Smooth muscle cell of the brain vasculature (primary cell): ENCODE measurements around the gene RRP1.

Experiments
- DNase-seq: peaks from one replicate; pipeline ENCODE4 v3.0.0-alpha.2; 2012; ENCODE audit warnings: low read depth, low spot score

RRP1 gene

GRCh38 chr21:43758111-43758641, 31.2 kb upstream of the RRP1 start:
- no peak for DNase-seq

GRCh38 chr21:43758811-43759210, 30.6 kb upstream of the RRP1 start:
- DNase-seq = no peak

DNA sequence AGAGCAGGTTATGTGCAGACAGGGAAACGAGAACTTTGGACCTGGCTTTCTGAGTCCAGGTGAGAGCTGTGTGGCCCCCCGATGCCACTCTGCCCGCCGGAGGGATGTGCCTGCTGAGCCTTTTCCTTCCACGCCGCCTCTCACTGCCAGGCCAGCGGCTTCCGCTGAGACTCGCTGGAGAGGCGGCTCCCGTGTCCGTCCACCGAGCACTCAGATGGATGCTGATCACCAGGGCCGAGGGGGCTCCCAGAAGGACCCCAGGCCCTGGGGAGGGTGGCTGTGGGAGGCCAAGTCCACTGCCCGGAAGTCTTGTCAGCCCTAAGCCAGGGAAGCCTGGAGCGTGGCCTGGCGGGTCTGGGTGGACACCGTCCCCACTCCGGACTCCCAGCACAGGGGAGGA, 29.7 kb upstream of the RRP1 start:
- no peak for DNase-seq

DNA sequence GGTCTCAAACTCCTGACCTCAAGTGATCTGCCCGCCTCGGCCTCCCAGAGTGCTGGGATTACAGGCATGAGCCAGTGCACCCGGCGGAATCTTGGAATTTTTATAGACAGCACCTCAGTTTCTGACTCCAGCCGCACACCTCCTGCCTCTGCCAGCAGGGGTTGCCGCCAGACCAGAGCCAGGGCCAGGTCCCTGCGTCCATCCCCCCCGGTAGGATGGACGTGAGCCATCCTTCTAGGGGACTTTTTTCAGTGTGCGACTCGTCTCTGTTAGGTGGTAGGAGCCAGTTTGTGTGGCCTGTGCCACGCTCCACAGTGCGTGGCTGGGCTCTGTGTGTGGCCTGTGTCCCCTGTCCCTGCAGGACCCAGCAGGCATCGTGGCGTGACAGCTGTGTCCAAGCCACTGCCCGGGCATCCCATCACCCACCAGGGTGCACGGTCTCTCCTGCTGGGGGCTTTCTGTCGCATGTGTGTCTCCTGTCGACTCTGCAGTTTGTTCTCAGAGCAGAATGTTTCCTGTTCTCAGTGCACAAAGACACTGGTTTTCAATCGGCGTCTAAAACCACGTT, 28.9 kb upstream of the RRP1 start:
- DNase-seq = no peak

- no peak for DNase-seq
Measured at GRCh38 chr21:43761886-43762285, 27.5 kb upstream of the RRP1 start.

- DNase-seq = no peak
Measured at GRCh38 chr21:43762303-43763128, 26.9 kb upstream of the RRP1 start.

DNA sequence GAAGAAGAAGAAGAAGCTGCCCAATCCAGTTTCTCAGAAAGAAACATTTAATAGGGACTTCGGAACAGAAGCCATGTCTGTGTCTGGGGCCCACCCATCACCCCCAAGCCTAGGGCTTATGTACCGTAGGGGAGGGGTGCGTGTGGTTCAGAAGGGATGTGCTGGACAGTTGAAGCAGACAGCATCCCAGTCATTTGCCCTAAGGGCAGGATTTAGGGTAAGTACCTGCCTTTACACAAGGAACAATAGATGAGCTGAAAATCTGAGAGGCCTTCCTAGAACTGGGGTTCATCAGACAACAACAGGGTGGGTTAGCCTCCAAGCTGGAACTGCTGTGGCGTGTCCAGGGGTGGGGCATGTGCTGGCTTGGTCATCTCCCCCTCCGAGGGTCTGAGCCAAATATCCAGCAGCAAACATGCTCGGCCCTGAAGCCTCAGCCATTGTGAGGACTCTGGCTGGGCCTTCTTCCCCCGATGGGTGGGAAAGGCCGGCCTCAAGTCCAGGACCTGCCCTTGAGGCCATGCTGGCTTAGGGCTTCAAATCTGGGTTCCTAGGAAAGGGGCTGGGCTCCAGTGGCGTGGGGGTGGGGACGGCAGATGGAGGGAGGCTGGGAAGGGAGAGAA, 25.4 kb upstream of the RRP1 start:
- no peak for DNase-seq

DNA sequence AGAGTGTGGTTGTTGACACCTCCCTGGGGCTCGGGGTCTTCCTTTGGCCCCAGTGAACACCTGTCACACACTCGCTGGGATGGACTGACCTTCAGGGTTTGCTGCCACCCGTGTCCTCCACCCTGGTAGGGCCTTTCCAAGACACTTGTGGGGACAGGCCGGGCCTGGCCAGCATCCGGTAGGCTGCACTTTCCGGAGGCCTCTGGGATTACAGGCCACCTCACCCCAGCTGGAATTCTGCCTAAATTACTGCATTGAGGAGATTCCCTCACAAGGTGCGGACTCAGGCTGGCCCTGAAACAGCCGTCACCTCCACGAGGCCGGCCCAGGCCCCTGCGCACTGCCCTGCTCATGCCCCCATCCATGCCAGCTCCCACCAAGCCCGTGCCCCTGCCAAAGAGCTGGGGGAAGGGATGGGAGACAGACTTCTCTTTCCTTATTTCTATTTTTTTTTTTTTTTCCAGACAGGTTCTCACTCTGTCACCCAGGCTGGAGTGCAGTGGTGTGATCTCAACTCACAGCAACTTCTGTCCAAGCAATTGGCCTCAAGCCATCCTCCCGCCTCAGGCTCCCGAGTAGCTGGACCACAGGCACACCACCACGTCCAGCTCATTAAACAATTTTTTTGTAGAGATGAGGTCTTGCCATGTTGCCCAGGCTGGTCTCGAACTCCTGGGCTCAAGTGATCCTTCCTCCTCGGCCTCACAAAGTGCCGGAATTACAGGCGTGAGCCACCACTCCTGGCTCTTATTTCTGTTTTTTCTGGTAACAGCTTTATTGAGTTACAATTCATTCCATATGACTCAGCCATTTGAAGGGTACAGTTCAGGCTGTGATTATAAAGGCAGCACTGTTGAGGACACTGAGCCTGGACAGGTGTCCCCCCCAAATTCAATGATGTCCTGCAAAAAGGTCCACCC, 24.5 kb upstream of the RRP1 start:
- no peak for DNase-seq

DNA sequence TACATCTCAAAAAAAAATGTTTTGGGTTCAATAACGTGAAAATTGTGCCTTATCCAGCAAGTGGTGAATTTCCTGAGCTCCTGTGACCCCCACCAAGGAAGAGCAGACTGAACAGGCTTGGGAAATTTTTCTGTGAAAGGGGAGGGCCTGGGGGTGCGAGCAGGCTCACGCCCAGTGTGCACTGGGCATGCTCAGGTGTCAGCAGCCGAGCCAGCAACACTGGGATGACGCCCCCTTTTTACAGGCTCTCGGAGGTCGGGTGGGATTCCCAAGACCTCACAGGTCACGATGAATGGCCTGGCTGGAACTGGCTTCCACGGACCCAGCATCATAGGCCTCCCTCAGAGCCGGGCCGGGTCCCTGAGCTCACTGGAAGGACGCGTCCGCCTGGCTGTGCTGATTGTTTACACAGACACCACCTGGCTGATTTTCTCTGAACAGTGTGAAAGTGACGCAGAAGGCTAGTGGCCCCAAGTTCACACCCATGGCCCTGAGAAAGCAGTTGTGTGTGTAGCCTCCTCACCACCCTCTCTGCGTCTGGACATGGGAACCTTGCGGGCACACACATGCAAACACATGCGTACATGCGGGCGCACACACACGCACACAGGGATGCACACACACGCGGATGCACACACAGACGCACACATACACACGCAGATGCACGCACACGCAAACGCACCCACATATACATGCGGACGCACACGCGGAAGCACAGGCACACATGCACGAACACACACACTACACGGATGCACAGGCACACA, 22.5 kb upstream of the RRP1 start:
- DNase-seq = no peak

DNA sequence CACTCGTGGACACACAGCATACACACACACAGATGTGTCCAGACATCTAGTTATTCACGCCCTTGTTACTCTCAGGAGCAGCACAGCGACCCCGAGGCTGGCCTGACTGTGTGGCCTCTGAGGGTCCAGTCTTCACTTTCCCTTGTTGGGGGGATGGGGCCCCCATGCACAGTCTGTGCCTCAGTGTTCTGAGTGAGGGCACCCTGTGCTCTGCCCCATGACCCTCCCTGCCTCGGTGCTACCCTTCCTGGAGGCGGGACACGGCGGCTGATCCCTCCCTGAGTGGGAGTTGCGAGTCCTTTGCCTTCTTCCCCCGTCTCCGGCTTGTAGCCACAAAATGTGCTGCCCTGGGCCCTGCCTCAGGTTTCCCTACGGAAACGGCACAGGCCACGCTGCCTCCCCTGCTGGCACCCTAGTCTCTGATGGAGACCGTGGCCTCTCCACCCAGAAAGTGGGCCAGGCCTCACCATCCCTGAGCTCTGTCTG, 21.8 kb upstream of the RRP1 start:
- no peak for DNase-seq

- no peak for DNase-seq
Measured at GRCh38 chr21:43767984-43768867, 21.2 kb upstream of the RRP1 start.

DNA sequence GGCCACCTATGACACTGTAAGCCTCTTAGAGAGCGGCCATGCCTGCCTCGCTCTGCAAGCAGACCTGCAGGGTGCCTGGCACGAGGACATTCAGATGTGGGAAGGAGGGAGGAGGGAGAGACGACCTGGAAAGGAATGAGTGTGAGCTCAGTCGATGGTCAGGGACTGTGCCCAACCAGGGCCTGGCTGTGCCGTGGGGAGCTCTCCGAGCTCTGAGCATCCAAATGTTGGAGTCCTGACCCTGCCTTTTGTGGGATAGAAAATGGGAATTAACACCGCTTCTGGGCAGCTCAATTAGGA, 20.6 kb upstream of the RRP1 start:
- DNase-seq = no peak

DNA sequence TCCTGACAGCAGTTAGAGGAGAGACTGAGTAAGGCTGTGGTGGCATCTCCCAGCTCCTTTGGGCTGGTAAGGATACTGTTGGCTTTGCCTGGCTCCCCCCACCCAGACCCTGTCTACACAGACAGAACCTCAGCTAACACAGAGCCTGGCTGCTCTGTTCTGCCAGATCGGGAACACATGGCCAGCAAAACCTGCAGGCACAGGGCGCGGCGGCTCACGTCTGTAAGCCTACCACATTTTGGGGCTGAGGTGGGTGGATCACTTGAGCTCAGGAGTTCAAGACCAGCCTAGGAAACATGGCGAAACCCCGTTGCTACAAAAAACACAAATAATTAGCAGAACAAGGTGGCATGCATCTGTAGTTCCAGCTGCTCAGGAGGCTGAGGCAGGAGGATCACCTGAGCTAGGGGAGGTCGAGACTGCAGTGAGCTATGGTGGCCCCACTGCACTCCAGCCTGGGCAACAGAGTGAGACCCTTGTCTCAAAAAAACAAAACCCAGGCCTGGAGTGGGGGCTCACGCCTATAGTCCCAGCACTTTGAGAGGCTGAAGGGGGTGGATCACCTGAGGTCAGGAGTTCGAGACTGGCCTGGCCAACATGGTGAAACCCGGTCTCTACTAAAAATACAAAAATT, 19.9 kb upstream of the RRP1 start:
- DNase-seq = no peak

- no peak for DNase-seq
Measured at GRCh38 chr21:43770066-43770655, 19.2 kb upstream of the RRP1 start.

DNA sequence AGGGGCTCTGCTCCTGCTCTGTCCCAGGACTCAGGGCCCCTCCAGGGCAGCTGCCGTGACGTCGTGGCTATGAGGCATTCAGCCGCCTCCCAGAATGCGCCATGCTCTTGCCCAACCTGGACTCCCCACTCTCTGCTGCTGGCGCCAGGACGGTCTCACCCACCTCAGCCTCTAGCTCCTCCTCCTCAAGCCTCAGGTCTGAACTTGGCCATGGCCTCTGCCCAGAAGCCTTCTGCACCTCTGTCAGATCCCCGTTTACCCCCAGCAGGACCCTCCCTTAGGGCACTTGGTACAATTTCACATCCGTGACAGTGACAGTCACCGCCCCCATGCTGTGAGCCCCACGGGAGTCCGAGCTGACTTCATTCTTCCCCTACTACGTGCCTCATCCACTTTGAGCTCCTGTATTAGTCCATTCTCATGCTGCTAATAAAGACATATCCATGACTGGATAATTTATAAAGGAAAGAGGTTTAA, 18.1 kb upstream of the RRP1 start:
- no peak for DNase-seq

DNA sequence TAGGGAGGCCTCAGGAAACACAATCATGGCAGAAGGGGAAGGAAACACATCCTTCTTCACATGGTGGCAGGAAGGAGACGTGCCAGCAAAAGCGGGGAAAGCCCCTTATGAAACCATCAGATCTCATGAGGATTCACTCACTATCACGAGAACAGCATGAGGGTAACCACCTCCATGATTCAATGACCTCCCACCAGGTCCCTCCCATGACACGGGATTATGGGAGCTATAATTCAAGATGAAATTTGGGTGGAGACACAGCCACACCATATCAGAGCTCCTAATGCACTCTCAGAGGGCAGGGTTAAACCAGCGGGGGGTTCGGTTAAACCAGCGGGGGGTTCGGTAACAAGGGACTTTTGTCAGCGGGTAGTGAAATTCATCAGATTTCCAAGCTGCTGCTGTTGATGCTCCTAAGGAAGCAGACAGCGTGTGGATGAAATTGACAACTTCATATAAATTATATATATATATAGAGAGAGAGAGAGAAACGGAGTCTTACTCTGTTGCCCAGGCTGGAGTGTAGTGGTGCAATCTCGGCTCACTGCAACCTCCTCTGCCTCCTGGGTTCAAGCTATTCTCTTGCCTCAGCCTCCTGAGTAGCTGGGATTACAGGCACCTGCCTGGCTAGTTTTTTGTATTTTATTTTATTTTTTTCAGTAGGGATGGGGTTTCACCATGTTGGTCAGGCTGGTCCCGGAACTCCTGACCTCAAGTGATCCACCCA, 17.5 kb upstream of the RRP1 start:
- DNase-seq = no peak

DNA sequence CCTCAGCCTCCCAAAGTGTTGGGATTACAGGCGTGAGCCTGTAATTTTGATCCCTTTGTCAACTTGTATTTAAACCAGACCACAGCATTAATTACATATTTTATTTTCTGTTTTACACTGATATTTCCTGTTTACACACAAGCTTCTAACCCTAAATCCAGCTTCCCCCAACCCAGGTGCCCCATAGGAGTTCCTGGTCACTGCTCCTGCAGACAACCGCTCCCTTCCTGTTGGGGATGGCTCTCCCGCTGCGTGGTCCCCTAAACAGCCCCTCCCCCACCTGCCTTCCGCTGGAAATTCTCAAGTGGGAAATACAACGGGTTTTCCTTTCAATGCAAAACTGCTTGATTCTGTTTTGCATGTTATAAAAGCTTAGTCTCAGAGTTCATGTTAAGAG, 17.0 kb upstream of the RRP1 start:
- no peak for DNase-seq

DNA sequence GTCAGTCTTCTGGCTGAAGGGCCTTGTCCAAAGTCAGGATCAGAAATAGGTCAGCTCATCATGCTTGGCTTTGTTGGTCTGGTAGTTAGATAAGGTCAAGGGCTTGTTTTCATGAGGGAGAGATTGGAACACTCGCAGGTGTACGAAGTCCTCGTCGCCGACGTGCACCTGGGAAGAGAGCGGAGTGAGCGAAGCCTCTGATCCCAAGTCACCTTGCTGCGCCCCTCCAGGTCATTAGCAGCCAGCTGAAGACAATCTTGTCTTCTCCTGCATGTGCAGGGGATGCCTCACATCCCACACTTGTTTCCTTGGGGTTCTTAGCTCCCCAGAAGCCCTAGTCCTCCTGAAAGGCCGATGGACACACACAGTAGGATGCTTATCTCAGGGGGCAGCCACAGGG, 15.2 kb upstream of the RRP1 start:
- no peak for DNase-seq
